ENCODE measurements around the gene PTPRE.

The PTPRE gene

DNA sequence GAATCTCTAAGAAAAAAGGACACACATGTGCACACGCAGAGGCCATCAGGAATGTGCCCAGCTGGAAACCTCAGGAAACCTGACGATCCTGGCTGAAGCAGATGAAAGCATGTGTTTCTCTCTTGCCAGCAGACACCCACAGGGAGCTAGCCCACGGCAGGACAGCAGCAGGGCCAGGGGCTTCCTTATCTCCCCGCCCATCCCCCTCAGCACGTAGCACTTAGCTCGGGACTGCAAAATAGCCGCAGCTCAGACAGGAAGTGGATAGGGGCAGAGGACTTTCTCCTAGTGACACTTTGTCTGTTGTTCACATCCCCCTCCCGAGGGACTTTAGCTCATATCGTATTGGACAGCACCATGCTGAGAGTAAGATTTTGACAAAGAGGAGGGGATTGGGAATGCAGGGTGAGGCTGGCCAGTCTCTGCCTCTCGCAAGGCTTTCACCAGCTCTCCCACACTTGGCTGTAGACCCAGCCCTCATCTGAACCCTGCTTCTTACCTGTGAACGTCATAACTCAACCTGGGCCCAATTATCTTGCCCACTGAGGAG, 155.5 kb downstream of the PTPRE start:
- DNase-seq (ENCODE audit: low spot score in 2 of 2) = no peak

DNA sequence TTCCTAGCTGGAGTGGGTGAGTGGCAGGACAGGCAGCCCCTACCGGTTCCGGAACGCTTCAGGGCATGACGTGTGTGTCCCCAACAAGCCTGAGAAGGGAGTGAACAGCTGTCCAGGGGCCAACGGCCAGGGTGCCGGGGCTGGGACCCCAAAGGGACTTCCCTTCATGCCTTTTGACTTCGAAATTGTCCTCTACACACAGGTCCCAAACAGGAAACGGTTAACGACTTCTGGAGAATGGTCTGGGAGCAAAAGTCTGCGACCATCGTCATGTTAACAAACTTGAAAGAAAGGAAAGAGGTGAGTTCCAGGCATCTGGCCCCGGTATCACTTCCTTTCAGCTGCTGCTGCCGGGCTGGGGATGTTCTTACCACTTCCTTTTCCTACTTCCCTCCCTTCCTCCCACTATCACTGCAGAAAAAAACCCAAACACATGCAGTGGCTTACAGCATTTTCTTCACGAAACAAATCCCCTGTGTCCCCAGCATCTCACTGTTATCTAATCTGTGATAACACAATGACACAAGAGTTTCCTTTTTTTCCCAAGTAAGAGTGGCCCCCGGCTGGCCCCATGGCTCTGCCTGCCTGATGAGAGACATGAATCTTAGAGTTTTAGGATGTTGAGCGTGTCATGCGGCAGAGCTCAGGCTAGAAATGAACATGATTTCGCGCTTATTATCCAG, 156.1 kb downstream of the PTPRE start:
- H3K27me3 Mint-ChIP-seq = no peaks in the 10 kb centered on the region
- peak overlapping the region; percentile 73 for H3K27ac Mint-ChIP-seq (ENCODE audit: low read depth)
- ATAC-seq (replicated peaks; ENCODE audit: extremely low read depth, poor library complexity, severe bottlenecking) = peak; percentile 59

More for the DNA sequence above, 155.5 kb downstream of the PTPRE start:
- Mint-ChIP-seq H3K9me3 (no peaks in the 10 kb centered on the region), H3K4me1 (peaks cover 92% of the 10 kb centered on the region), H3K36me3 (ENCODE audit: insufficient read depth) (peaks cover 68% of the 10 kb centered on the region), H3K4me3 (peak overlapping the region; percentile 68), H3K27ac (ENCODE audit: low read depth) (peak overlapping the region; percentile 73), H3K27me3 (no peaks in the 10 kb centered on the region)
- ATAC-seq (replicated peaks; ENCODE audit: extremely low read depth, poor library complexity, severe bottlenecking) = no peak

DNA sequence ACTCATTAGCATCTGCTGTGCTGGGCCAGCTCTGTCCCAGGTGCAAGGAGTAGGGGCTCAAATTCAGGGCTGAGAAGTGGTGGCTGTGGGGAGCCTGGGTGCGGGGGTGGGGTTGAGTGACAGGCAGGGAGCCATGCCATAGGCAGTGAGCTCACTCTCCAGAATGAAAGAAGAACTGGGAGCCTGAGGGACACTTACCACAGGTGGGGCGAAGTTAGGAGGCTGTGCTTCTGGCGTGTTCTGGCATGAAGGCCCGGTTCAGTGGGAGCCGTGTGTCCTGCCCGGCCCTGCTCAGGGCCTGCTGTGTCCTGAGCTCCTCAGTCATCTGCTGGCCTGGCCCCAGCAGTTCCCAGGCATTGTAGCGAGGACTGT, 156.8 kb downstream of the PTPRE start:
- ATAC-seq (replicated peaks; ENCODE audit: extremely low read depth, poor library complexity, severe bottlenecking) (no peak), DNase-seq (ENCODE audit: low spot score in 2 of 2) (no peak)
- Mint-ChIP-seq H3K36me3 (ENCODE audit: insufficient read depth) (peaks cover 65% of the 10 kb centered on the region), H3K4me1 (peaks cover 79% of the 10 kb centered on the region), H3K27me3 (no peaks in the 10 kb centered on the region), H3K4me3 (peak overlapping the region; percentile 68), H3K27ac (ENCODE audit: low read depth) (peak overlapping the region; percentile 73), H3K9me3 (no peaks in the 10 kb centered on the region)

More for the DNA sequence above, 156.1 kb downstream of the PTPRE start:
- H3K36me3 Mint-ChIP-seq (ENCODE audit: insufficient read depth) = peaks cover 66% of the 10 kb centered on the region
- H3K9me3 Mint-ChIP-seq = no peaks in the 10 kb centered on the region
- DNase-seq (ENCODE audit: low spot score in 2 of 2) = peak in 1 of 2 donors; percentile 45
- peak overlapping the region; percentile 68 for H3K4me3 Mint-ChIP-seq
- H3K4me1 Mint-ChIP-seq = peaks cover 86% of the 10 kb centered on the region

DNA sequence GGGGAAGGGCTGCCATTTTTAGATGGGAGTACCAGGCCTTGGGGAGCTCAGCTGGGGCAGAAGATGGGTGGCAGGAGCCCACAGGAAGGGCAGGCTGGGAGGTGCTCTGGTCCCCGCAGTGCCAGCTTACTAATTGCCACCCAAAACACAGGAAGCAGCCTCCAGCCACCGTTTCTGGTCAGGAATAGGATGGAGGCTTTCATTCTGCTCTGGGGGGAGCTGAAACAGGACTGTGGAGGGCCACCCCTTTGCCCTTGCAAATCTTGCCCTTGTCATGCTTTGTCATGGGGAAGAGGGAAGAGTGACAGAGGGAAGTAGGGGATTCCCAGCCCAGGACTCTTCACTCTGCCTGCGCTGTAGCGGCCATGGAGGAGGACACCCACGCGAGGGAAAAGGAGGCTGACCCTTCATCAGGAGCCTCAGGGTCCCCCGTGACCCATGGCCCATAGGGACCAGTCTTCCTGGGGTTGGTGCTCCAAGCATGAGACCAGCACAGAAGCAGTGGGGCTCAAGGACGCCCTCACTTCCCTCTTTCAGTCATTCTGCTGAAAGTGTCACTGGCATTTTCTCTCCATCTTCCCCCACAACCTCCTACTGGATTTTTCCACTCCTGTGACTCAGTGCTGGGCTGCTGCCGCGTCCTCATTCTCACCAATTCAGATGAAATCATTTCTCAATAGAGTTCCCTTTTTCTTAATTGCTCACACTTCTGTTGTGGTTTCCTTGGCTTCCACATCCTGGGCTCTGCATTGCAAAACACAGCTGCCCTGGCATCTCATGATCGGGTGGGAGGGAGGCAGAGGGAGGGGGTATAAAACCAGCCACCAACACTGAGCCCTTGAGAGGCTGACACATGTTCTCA, 157.4 kb downstream of the PTPRE start:
- DNase-seq (ENCODE audit: low spot score in 2 of 2) (peak; percentile 55 to 70), ATAC-seq (replicated peaks; ENCODE audit: extremely low read depth, poor library complexity, severe bottlenecking) (peak; percentile 77)
- Mint-ChIP-seq H3K4me3 (peak overlapping the region; percentile 68), H3K4me1 (peaks cover 73% of the 10 kb centered on the region), H3K36me3 (ENCODE audit: insufficient read depth) (peaks cover 65% of the 10 kb centered on the region), H3K9me3 (no peaks in the 10 kb centered on the region), H3K27me3 (no peaks in the 10 kb centered on the region), H3K27ac (ENCODE audit: low read depth) (peak overlapping the region; percentile 73)

DNA sequence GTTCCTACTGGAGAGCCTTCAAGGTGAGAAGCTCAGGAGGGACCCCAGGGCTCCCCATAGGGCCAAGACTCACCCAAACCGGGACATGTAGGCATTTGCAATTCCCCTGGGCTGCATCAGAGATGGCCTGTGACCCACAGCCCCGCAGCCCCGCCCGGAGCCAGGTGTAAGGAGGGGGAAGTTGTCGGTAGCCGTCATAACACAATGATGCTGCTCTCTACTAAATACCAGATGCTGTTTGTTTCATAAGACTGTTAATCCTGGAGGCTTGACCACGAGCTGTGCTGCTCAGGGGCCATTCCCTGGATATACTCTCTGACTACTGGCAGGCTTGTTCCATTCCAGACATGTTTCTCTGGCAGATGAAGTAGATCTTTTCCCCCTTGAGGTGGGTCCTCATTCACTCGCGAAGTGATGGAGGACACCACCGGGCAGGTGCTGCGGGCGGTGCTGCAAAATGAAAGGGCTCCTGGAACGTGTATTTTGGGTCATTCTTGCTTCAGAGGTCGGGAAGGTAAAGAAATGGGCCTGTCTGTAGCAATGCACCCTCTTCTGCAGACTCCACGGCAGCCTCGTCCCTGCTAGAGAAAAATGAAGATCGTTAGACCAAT, 158.2 kb downstream of the PTPRE start:
- ATAC-seq (replicated peaks; ENCODE audit: extremely low read depth, poor library complexity, severe bottlenecking) (peak; percentile 34), DNase-seq (ENCODE audit: low spot score in 2 of 2) (no peak)
- H3K27me3 Mint-ChIP-seq = no peaks in the 10 kb centered on the region
- peaks cover 67% of the 10 kb centered on the region for H3K4me1 Mint-ChIP-seq
- H3K27ac Mint-ChIP-seq (ENCODE audit: low read depth) = peak overlapping the region; percentile 73
- H3K4me3 Mint-ChIP-seq = peak overlapping the region; percentile 68
- no peaks in the 10 kb centered on the region for H3K9me3 Mint-ChIP-seq
- H3K36me3 Mint-ChIP-seq (ENCODE audit: insufficient read depth) = peaks cover 65% of the 10 kb centered on the region

DNA sequence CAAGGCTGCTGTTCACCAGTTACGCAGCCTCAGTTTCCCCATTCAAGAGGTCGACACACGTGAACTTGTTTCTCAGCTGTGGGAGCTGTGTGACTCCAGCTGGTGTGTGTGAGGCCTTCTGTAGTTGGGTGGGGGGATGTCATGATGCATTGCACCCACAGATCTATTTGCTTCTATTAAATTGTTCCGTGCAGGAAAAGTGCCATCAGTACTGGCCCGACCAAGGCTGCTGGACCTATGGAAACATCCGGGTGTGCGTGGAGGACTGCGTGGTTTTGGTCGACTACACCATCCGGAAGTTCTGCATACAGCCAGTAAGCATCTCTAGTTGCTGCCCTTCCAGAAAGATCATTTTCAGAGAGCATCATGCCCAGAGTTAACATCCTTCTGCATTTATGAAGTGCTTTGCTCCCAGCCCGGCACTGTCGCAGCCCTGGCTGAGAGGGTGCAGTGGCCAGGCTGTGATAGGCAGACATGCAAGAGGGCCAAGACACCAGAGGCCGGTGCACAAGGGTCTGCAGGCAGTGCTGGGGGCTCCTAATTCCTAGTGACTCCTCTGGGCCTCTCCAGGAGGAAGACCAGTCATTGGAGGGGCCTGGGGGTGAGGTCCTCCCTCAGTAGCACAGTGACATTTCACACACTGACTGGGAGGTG, 159.1 kb downstream of the PTPRE start:
- H3K36me3 Mint-ChIP-seq (ENCODE audit: insufficient read depth) = peaks cover 63% of the 10 kb centered on the region
- no peaks in the 10 kb centered on the region for H3K27me3 Mint-ChIP-seq
- no peak overlapping the region for H3K4me3 Mint-ChIP-seq
- DNase-seq (ENCODE audit: low spot score in 2 of 2) (no peak), ATAC-seq (replicated peaks; ENCODE audit: extremely low read depth, poor library complexity, severe bottlenecking) (no peak)
- H3K27ac Mint-ChIP-seq (ENCODE audit: low read depth) = peak overlapping the region; percentile 73
- peaks cover 57% of the 10 kb centered on the region for H3K4me1 Mint-ChIP-seq
- no peaks in the 10 kb centered on the region for H3K9me3 Mint-ChIP-seq

DNA sequence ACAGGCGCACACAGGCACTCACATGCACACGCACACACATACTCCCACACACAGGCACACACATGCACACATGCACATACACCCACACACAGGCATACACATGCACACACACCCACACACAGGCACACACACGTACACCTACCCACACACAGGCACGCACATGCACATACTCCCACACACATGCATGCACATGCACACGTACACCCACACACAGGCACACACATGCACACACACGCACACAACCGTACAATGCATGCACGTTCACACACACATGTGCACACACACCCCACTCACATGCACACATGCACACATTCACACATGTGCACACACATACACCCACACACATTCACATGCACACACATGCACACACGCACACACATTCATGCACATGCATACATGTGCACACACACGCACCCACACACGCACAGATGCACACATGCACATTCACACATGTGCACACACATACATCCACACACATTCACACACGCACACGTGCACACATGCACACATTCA, 160.0 kb downstream of the PTPRE start:
- Mint-ChIP-seq H3K4me3 (peak overlapping the region; percentile 1), H3K27me3 (no peaks in the 10 kb centered on the region), H3K4me1 (peaks cover 56% of the 10 kb centered on the region), H3K9me3 (no peaks in the 10 kb centered on the region), H3K27ac (ENCODE audit: low read depth) (no peak overlapping the region), H3K36me3 (ENCODE audit: insufficient read depth) (peaks cover 67% of the 10 kb centered on the region)
- DNase-seq (ENCODE audit: low spot score in 2 of 2) (no peak), ATAC-seq (replicated peaks; ENCODE audit: extremely low read depth, poor library complexity, severe bottlenecking) (no peak)

DNA sequence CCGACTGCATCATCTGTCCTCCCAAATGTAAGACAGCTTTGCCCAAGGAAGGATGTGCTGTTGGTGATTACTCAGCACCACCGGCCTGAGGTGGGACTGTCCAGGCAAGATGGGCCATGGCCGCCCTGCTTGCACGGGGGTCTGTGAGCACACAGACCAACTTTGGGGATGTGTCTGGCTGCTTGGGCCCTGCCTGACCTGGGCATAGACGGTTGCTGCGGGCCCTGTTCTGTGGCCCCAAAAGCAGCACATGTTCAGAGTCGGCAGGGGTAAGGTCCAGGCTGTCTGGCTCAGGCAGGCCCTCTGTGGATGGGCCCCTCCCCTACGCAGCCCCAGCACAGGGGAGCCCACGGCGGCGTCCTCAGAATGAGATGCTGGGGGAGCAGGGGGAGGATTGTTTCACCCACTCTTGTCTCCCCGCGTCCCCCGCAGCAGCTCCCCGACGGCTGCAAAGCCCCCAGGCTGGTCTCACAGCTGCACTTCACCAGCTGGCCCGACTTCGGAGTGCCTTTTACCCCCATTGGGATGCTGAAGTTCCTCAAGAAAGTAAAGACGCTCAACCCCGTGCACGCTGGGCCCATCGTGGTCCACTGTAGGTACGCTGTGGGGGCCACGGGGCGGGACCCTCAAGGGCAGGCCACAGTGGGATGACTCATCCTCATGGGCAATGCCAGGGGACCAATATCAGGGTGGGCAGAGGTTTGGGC, 160.9 kb downstream of the PTPRE start:
- Mint-ChIP-seq H3K4me1 (peaks cover 46% of the 10 kb centered on the region), H3K4me3 (no peak overlapping the region), H3K27me3 (no peaks in the 10 kb centered on the region), H3K27ac (ENCODE audit: low read depth) (no peak overlapping the region), H3K9me3 (no peaks in the 10 kb centered on the region), H3K36me3 (ENCODE audit: insufficient read depth) (peaks cover 70% of the 10 kb centered on the region)
- ATAC-seq (replicated peaks; ENCODE audit: extremely low read depth, poor library complexity, severe bottlenecking) (no peak), DNase-seq (ENCODE audit: low spot score in 2 of 2) (no peak)

DNA sequence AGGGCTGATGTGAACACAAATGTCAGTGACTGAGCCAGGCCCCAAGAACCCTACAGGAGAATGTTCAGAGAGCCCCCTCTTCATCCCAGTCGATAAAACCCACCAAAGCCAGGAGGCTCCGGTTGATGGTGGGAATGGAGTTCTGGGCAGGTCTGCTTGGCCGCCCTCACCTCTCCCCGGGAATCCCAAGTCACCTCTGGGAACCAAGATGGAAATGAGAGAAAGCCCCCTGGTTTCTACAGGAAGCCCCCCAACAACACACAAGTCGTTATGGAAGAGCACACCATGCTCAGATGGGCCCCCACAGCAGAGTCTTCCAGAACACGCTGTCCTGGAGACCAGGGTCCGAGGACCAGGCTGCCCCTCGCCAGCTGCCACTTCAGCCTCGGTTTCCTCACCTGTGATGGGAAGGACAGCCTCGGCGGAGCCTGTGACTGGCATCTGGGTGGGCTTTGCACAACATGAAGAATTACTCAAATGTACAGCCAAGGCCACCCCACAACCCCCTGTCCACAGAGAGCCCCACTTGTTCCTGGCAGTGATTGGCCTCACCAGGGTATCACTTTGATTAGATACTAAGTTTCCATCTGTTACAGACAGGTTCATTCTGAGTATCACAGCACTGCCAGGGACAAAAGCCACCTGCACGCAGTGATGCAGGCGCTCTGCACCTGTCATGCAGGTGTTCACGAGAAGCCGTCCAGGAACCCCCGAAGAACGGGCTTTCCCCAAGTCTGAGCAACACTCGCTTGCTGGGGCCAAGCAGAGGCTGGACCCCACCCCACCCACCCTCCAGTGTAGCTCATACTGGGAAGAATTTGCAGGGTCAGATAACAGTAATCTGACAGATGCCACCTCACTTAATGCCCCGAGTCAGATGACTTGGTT, 161.7 kb downstream of the PTPRE start:
- ATAC-seq (replicated peaks; ENCODE audit: extremely low read depth, poor library complexity, severe bottlenecking) (no peak), DNase-seq (ENCODE audit: low spot score in 2 of 2) (no peak)
- H3K9me3 Mint-ChIP-seq = no peaks in the 10 kb centered on the region
- H3K27ac Mint-ChIP-seq (ENCODE audit: low read depth) = peak overlapping the region; percentile 13
- H3K27me3 Mint-ChIP-seq = no peaks in the 10 kb centered on the region
- H3K36me3 Mint-ChIP-seq (ENCODE audit: insufficient read depth) = peaks cover 73% of the 10 kb centered on the region
- H3K4me1 Mint-ChIP-seq = peaks cover 38% of the 10 kb centered on the region
- no peak overlapping the region for H3K4me3 Mint-ChIP-seq

DNA sequence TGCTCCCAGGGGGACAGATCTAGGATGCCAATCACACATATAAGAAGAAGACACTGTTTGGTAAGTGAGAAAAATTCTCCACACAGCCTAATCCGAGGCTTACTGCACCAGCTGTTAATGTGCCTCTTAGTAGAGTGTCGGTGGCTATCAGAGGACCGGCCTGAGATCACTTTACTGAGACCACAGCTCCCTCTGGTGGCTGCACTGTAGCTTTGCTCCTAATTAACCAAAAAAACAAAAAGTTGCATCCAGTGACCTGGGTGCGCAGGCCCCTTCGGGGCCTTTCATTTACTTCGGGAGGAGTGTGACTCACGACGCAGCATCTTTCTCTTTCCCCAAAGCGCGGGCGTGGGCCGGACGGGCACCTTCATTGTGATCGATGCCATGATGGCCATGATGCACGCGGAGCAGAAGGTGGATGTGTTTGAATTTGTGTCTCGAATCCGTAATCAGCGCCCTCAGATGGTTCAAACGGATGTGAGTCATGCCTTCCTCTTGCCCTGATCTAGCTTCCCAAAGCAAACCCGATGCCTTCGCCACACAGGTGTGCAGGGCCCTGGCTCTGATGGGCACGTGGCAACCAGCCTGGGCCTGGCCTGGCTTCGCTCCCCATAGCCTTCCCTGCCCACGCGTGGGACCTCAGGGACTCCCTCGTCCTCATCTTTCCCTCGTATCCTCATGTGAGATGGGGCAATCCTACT, 162.6 kb downstream of the PTPRE start:
- peak; percentile 65 to 83 for DNase-seq (ENCODE audit: low spot score in 2 of 2)
- Mint-ChIP-seq H3K4me3 (no peak overlapping the region), H3K27ac (ENCODE audit: low read depth) (peak overlapping the region; percentile 53)

More for the DNA sequence above, 162.6 kb downstream of the PTPRE start:
- Mint-ChIP-seq H3K36me3 (ENCODE audit: insufficient read depth) (peaks cover 72% of the 10 kb centered on the region), H3K4me1 (peaks cover 35% of the 10 kb centered on the region), H3K27me3 (no peaks in the 10 kb centered on the region), H3K9me3 (no peaks in the 10 kb centered on the region)
- peak; percentile 34 for ATAC-seq (replicated peaks; ENCODE audit: extremely low read depth, poor library complexity, severe bottlenecking)

Data from central memory CD8-positive, alpha-beta T cell (primary cell).